ENCODE data around the gene ZCCHC7. TPM values are rescaled to one million over a fixed set of nuclear protein-coding genes. Genes with fewer than 3 reads are reported as not detected.

The ZCCHC7 gene
- total and polyA plus RNA-seq, 5 experiments from 2014 or later, result 27.2 to 56.0 (median 40.2) TPM

DNA sequence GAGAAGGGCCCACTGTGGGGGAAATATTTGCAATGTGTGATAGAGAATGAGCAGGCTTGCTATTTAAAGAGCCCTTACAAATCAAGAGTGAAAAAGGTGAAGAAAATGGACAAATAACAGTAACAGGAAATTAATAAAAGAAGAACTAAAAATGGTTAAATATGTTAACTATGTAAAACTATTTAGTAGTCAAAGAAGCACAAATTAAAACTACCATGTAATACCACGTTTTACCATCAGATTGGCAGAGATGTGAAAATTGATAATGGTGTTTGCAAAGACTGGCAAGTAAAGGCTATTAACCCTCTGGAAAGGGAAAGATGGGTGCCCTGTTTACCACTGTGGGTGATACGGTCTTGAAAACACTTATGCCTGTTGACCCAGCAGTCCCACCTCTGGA is 279.0 kb downstream of the ZCCHC7 start:
- H3K27me3 Mint-ChIP-seq, result peaks cover 0 to 3% (median 0%) of the 10 kb centered on the region in 5 donors
- POLR2A ChIA-PET, result no interaction called here
- H3K4me3 Mint-ChIP-seq, result no peak overlapping the region
- ATAC-seq (no peak), DNase-seq (no peak)
- H3K27ac Mint-ChIP-seq, result peak overlapping the region in 1 of 10 donors; percentile 4
- no peaks in the 10 kb centered on the region for H3K36me3 Mint-ChIP-seq
- H3K9me3 Mint-ChIP-seq, result no peaks in the 10 kb centered on the region
- H3K4me1 Mint-ChIP-seq, result peaks cover 0 to 23% (median 0%) of the 10 kb centered on the region in 4 donors

DNA sequence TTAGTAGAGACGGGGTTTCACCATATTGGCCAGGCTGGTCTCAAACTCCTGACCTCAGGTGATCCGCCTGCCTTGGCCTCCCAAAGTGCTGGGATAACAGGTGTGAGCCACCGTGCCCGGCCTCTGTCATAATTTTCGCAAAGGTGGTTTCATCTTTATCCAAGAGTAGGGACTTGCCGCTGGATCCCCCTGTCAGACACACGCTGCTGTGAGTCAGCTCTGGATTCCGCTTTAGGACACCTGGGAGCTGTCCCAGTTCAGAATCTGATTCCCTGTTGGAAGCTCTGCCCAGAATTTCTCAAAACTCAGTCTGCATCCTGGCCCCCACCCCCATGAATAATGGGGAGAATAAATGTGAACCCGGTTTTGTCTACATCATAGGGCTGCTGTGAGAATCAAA is 284.2 kb downstream of the ZCCHC7 start:
- H3K9me3 Mint-ChIP-seq, result no peaks in the 10 kb centered on the region
- DNase-seq (no peak), ATAC-seq (no peak)
- no peak overlapping the region for H3K4me3 Mint-ChIP-seq
- peaks cover 0 to 2% (median 0%) of the 10 kb centered on the region in 5 donors for H3K27me3 Mint-ChIP-seq
- POLR2A ChIA-PET, result no interaction called here
- H3K27ac Mint-ChIP-seq, result no peak overlapping the region
- peaks cover 0 to 37% (median under 1%) of the 10 kb centered on the region in 4 donors for H3K4me1 Mint-ChIP-seq
- no peaks in the 10 kb centered on the region for H3K36me3 Mint-ChIP-seq

DNA sequence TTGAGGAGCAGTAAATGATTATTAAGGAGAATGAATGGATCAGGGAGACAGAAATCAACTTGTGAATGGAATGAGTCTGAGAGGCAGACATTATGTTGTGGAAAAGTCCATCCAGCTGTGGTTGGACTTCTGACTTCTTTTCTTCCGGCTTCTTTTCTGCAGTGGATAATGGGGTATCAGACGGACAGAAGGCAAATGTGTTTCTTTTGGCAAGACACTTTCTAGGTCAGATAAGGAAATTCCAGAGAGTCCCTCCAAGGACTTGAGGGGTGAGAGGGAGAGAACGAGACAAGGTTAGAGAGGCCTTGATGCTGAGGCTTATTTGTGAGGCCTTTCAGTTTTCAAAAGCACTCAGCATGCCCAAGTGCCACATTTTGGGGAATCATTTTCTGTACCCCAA is 285.0 kb downstream of the ZCCHC7 start:
- no peak for ATAC-seq
- no peak overlapping the region for H3K27ac Mint-ChIP-seq

DNA sequence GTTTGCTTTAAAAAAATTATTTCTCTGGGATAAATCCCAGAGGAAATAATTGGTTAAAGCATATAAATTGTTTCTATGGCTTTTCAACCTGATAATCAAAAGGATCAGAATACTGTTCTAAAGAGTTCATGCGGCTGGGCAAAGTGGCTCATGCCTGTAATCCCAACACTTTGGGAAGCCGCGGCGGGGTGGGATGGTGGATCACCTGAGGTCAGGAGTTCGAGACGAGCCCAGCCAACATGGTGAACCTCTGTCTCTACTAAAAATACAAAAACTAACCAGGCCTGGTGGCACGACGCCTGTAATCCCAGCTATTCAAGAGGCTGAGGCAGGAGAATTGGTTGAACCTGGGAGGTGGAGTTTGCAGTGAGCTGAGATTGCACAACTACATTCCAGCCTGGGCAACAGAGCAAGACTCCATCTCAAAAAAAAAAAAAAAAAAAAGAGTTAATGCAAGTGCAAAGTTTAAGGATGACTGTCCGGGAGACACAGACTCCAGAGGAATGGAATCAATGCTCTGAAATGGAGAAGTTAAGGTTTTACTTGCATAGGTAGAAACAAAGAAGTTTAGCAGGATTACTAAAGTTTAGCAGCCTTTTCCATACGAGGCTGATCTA is 285.5 kb downstream of the ZCCHC7 start:
- peaks cover 0 to 42% (median 2%) of the 10 kb centered on the region in 4 donors for H3K4me1 Mint-ChIP-seq
- no peak overlapping the region for H3K27ac Mint-ChIP-seq
- no peaks in the 10 kb centered on the region for H3K36me3 Mint-ChIP-seq
- POLR2A ChIA-PET, result no interaction called here
- H3K27me3 Mint-ChIP-seq, result no peaks in the 10 kb centered on the region
- ATAC-seq, result no peak
- DNase-seq, result no peak
- no peak overlapping the region for H3K4me3 Mint-ChIP-seq
- no peaks in the 10 kb centered on the region for H3K9me3 Mint-ChIP-seq

More for the DNA sequence above, 285.0 kb downstream of the ZCCHC7 start:
- no peak for DNase-seq
- H3K9me3 Mint-ChIP-seq, result no peaks in the 10 kb centered on the region
- H3K36me3 Mint-ChIP-seq, result no peaks in the 10 kb centered on the region
- H3K4me3 Mint-ChIP-seq, result no peak overlapping the region
- H3K27me3 Mint-ChIP-seq, result no peaks in the 10 kb centered on the region
- POLR2A ChIA-PET, result no interaction called here
- H3K4me1 Mint-ChIP-seq, result peaks cover 0 to 40% (median 2%) of the 10 kb centered on the region in 4 donors

DNA sequence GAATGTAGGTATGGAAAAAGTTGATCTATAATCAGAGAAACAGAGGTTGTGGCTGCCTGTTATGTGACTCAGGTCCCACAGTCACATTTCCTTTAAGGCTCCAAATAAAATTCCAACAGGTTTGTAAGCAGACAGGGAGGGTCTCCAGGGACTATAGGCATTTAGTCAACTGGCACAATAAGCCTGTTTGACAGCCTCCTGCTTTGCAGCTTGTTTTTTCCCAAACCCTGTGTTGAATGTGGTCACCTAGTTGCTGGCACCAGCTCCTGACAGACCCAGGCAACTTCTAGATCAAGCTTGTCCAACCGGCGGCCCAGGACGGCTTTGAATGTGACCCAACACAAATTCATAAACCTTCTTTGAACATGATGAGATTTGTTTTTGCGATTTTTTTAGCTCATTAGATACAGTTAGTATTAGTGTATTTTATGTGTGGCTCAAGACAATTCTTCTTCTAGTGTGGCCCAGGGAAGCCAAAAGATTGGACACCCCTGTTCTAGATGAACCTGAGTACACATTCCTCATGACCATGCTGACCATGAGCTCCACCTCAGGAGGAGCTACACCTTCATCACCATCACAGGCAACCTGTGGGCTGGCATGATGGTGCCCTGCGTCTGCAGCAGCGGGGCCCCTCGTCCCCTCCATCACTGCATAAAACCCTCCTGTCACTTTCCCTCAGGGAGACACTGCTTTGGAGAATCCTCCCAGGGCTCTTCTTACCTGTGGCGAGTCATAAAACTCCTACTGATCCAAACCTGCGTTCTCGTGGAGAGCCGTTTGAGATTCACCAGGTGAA is 286.4 kb downstream of the ZCCHC7 start:
- no peaks in the 10 kb centered on the region for H3K9me3 Mint-ChIP-seq

DNA sequence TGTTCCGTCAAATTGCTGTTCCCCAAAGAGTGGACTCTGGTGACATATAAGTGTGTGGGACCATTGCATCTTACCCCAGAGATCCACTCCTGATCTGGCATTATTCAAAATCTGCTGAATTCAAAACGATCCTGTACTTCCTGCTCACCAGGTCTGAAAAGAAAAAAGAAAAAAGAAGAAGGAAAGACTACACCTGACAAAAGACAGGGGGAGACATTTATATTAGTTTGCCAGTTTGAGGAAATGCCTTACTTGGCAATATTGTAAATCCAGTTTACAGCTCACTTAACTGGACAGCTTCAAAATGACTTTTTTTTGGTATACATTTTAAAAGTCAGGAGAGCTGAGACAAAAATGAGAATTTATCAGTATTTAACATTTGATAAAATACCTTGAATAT is 287.1 kb downstream of the ZCCHC7 start:
- H3K9me3 Mint-ChIP-seq, result no peaks in the 10 kb centered on the region
- POLR2A ChIA-PET, result interaction anchor here (1.0 kb wide), 1 partner anchor 106 kb away, joined by 4 read pairs; no protein-coding TSS in a partner anchor
- ATAC-seq (peak in 1 of 2 donors; percentile 33), DNase-seq (peak in 1 of 10 donors; percentile 10)
- H3K4me1 Mint-ChIP-seq, result peaks cover 0 to 53% (median 2%) of the 10 kb centered on the region in 4 donors
- H3K36me3 Mint-ChIP-seq, result no peaks in the 10 kb centered on the region
- H3K27ac Mint-ChIP-seq, result no peak overlapping the region
- no peak overlapping the region for H3K4me3 Mint-ChIP-seq
- no peaks in the 10 kb centered on the region for H3K27me3 Mint-ChIP-seq

More for the DNA sequence above, 286.4 kb downstream of the ZCCHC7 start:
- DNase-seq (no peak), ATAC-seq (no peak)
- peaks cover 0 to 49% (median 2%) of the 10 kb centered on the region in 4 donors for H3K4me1 Mint-ChIP-seq
- H3K27me3 Mint-ChIP-seq, result no peaks in the 10 kb centered on the region
- H3K4me3 Mint-ChIP-seq, result no peak overlapping the region
- POLR2A ChIA-PET, result interaction anchor here (1.0 kb wide), 1 partner anchor 106 kb away, joined by 4 read pairs; no protein-coding TSS in a partner anchor
- no peaks in the 10 kb centered on the region for H3K36me3 Mint-ChIP-seq
- no peak overlapping the region for H3K27ac Mint-ChIP-seq

Other genes with a start within 250 kb of the ZCCHC7 start
- gene PAX5, start 86.3 kb upstream of the ZCCHC7 start, total RNA-seq, result 1 to 10 TPM; 8.5 to 8.7 TPM
- under 1 TPM in 1 of 3 donors, not detected in 2; 0.12 TPM for gene PAX5, start 86.3 kb upstream of the ZCCHC7 start, polyA plus RNA-seq